SK-N-SH (cell line): ENCODE results near the gene SEMA3C.

ENCODE experiments used
- CTCF ChIP-seq: fragments of 200-600 bp; sonication (generic); IDR thresholded peaks from 2 replicates; pipeline ENCODE4 v1.6.1; 2017; ENCODE audit warnings: antibody characterized with exemption, mild to moderate bottlenecking, moderate library complexity
- EP300 ChIP-seq, 2 experiments: IDR thresholded peaks; 2 replicates each; pipeline versions ENCODE4 v1.4.0 to v1.6.1; 2012; ENCODE audit warnings: borderline replicate concordance in 1 of 2, low read depth in 1 of 2, low read length in 1 of 2
- EZH2phosphoT487 ChIP-seq: fragments of 200-600 bp; sonication (generic); IDR thresholded peaks from 2 replicates; pipeline ENCODE4 v1.6.1; 2017; ENCODE audit warnings: low read depth, mixed run types, mild to moderate bottlenecking, antibody characterized with exemption, moderate library complexity, borderline replicate concordance
- JUND ChIP-seq: IDR thresholded peaks from 2 replicates; pipeline ENCODE4 v1.4.0; 2012
- MAX ChIP-seq: IDR thresholded peaks from 2 replicates; pipeline ENCODE4 v1.4.0; 2012; ENCODE audit warnings: low read depth
- POLR2AphosphoS5 ChIP-seq: IDR thresholded peaks from 2 replicates; pipeline ENCODE4 v1.6.1; 2012; ENCODE audit warnings: low read depth, low read length
- RAD21 ChIP-seq: IDR thresholded peaks from 2 replicates; pipeline ENCODE4 v1.6.1; 2012; ENCODE audit warnings: mild to moderate bottlenecking, low read length
- SIN3A ChIP-seq: IDR thresholded peaks from 2 replicates; pipeline ENCODE4 v1.6.1; 2012; ENCODE audit warnings: low read depth, mild to moderate bottlenecking, low read length, moderate library complexity, borderline replicate concordance

- TF ChIP-seq EP300 (IDR thresholded peaks at IDR 0.05; ENCODE audit: borderline replicate concordance in 1 of 2, low read depth in 1 of 2, low read length in 1 of 2) = no peak
- no peak for TF ChIP-seq CTCF
- TF ChIP-seq SIN3A = no peak
- TF ChIP-seq JUND = no peak
- TF ChIP-seq POLR2AphosphoS5 = no peak
- no peak for TF ChIP-seq MAX
- TF ChIP-seq RAD21 = no peak
- no peak for TF ChIP-seq EZH2phosphoT487
Observed at GRCh38 chr7:80825499-80825898, 93.4 kb downstream of the SEMA3C start.
